K562 (cell line): ENCODE data around the gene MAGI2. TPM values are rescaled to one million over a fixed set of nuclear protein-coding genes. Genes with fewer than 3 reads are reported as not detected.

ENCODE experiments used
- ATAC-seq: fragments of 200-7000 bp; cut with Tn5 transposase; 3 replicates; pipeline ENCODE4 v1.9.1; 2020; ENCODE audit warnings: moderate library complexity
- BruUV-seq: library from RNA; stranded (reverse); fragments of 400-500 nt; replicated peaks from 2 replicates; lab custom pipeline; 2021; lab: Mats Ljungman, UMichigan
- CTCF ChIA-PET: fragments of 300-600 bp; formaldehyde crosslinking; extraction: SDS; loops from one replicate; lab custom pipeline; 2021; ENCODE audit warnings: low intra/inter-chr PET ratio; lab: Yijun Ruan, JAX
- POLR2A ChIA-PET: fragments of 300-600, 350-650 bp; sonication (Branson Sonifier 250); formaldehyde crosslinking; extraction: SDS; loops from one replicate; lab custom pipeline; 2021; ENCODE audit warnings: antibody characterized with exemption, inconsistent platforms; lab: Yijun Ruan, JAX
- DNase-seq, 4 experiments: peaks; one replicate each; pipeline versions ENCODE4 v3.0.0 to v3.0.0-alpha.2; 2011 to 2018; ENCODE audit warnings: low spot score in 3 of 4, mixed read lengths in 3 of 4; ENCODE audit errors: extremely low read depth in 1 of 4
- FAIRE-seq: peaks from 2 replicates; lab custom pipeline; 2011; peaks lifted over from hg19 to GRCh38; lab: Jason Lieb, UNC
- H2AFZ ChIP-seq: 2 replicates; pipeline ENCODE4 v1.6.0; 2011; ENCODE audit warnings: low read depth, low read length, control low read depth, inconsistent platforms
- H3K27ac ChIP-seq: fragments of 200-600 bp; 3 replicates; pipeline ENCODE4 v1.8.0; 2011; ENCODE audit warnings: low read depth, mild to moderate bottlenecking, control low read depth, inconsistent platforms, low read length, moderate library complexity, mixed read lengths; ENCODE audit errors: extremely low read depth
- H3K27me3 ChIP-seq, 2 experiments: fragments of 300-600 bp in 1 of 2; 2 replicates in 1 of 2; 3 replicates in 1 of 2; pipeline versions ENCODE4 v1.6.0 to v1.8.0; 2011; ENCODE audit warnings: inconsistent platforms in 2 of 2, low read length in 2 of 2, mild to moderate bottlenecking in 1 of 2, mixed read lengths in 1 of 2, moderate library complexity in 1 of 2; ENCODE audit not compliant: control insufficient read depth in 2 of 2, insufficient read depth in 2 of 2
- H3K36me3 ChIP-seq: fragments of 300-600 bp; 3 replicates; pipeline ENCODE4 v1.8.0; 2011; ENCODE audit warnings: mild to moderate bottlenecking, low read length, inconsistent platforms; ENCODE audit not compliant: control insufficient read depth, insufficient read depth
- H3K4me1 ChIP-seq, 2 experiments: fragments of 200-600 bp in 1 of 2; replicated peaks in 1 of 2; 2 replicates in 1 of 2; 3 replicates in 1 of 2; pipeline versions ENCODE4 v1.5.1 to v1.8.0; 2011; ENCODE audit warnings: inconsistent platforms in 2 of 2, low read length in 2 of 2, mild to moderate bottlenecking in 1 of 2, mixed read lengths in 1 of 2, moderate library complexity in 1 of 2; ENCODE audit not compliant: control insufficient read depth in 2 of 2, insufficient read depth in 2 of 2
- H3K4me2 ChIP-seq: 2 replicates; pipeline ENCODE4 v1.6.1; 2011; ENCODE audit warnings: low read length, control low read depth, inconsistent platforms, mixed read lengths; ENCODE audit not compliant: insufficient read depth
- H3K4me3 ChIP-seq: fragments of 200-600 bp; sonication (generic), shearing (Covaris generic); 2 replicates; pipeline ENCODE4 v1.5.1; 2016; ENCODE audit warnings: control low read depth, inconsistent platforms
- H3K79me2 ChIP-seq: fragments of 200-600 bp; 3 replicates; pipeline ENCODE4 v1.8.0; 2011; ENCODE audit warnings: low read length, inconsistent platforms; ENCODE audit not compliant: control insufficient read depth, insufficient read depth
- H3K9ac ChIP-seq, 2 experiments: 2 replicates each; pipeline versions ENCODE4 v1.6.0 to v1.6.1; 2011; ENCODE audit warnings: low read depth in 2 of 2, low read length in 2 of 2, control low read depth in 1 of 2, inconsistent platforms in 1 of 2, mild to moderate bottlenecking in 1 of 2, mixed read lengths in 1 of 2; ENCODE audit not compliant: insufficient read depth in 1 of 2
- H3K9me1 ChIP-seq: one replicate; pipeline ENCODE4 v1.6.0; 2011; ENCODE audit warnings: inconsistent platforms, mild to moderate bottlenecking, low read length, moderate library complexity; ENCODE audit not compliant: control insufficient read depth, insufficient read depth
- H3K9me3 ChIP-seq: replicated peaks from 2 replicates; pipeline ENCODE4 v1.5.1; 2011; ENCODE audit warnings: low read depth, low read length, inconsistent platforms; ENCODE audit not compliant: control insufficient read depth, insufficient read depth
- H4K20me1 ChIP-seq: replicated peaks from 2 replicates; pipeline ENCODE4 v1.6.1; 2011; ENCODE audit warnings: low read length, inconsistent platforms, mixed read lengths; ENCODE audit not compliant: control insufficient read depth, insufficient read depth
- ATF2 ChIP-seq: sonication (generic); formaldehyde crosslinking; IDR thresholded peaks from 2 replicates; pipeline ENCODE4 v1.8.1; 2022; ENCODE audit warnings: missing genetic modification reagents
- E2F5 ChIP-seq: sonication (generic); formaldehyde crosslinking; IDR thresholded peaks from 2 replicates; pipeline ENCODE4 v1.8.0; 2022; ENCODE audit warnings: mild to moderate bottlenecking, missing genetic modification reagents
- PCBP2 ChIP-seq: fragments of 200-400 bp; formaldehyde crosslinking; IDR thresholded peaks from 2 replicates; pipeline ENCODE4 v1.6.1; 2018; ENCODE audit warnings: low read length, low read depth, mild to moderate bottlenecking, moderate library complexity; ENCODE audit not compliant: poor library complexity, severe bottlenecking
- WGBS: fragments of 100-300 bp; shearing (Covaris generic); methylation state at CpG from one replicate; pipeline ENCODE4 v1.1.6; 2016; ENCODE audit warnings: low coverage, mixed read lengths; ENCODE audit not compliant: insufficient coverage; ENCODE audit errors: missing lambda C conversion rate; 5-methylcytosine and 5-hydroxymethylcytosine counted together
- in situ Hi-C: fragments of 300-500 bp; cut with MboI; formaldehyde crosslinking; loops from 4 replicates; pipeline ENCODE4 v1.15.0; 2018; ENCODE audit warnings: inconsistent platforms, mixed read lengths
- intact Hi-C: fragments of 100-400 bp; cut with micrococcal nuclease; formaldehyde crosslinking; loops from 2 replicates; pipeline ENCODE4 v1.14.2; 2022
- polyA plus RNA-seq, 8 experiments: library from polyadenylated mRNA; depleted of rRNA in 4 of 8; stranded (reverse) in 5 of 8; unstranded in 3 of 8; fragments of >200 nt; fragmentation: Nextera tagmentation in 2 of 8; fragmentation: Illumina TruSeq in 1 of 8; extraction: Ambion mirVana in 2 of 8; extraction: Trizol in 1 of 8; gene quantifications; 2 replicates each; pipeline versions ENCODE4 v1.2.1 to v1.2.3, GENCODE V29; 2011 to 2014; ENCODE audit warnings: inconsistent platforms in 1 of 8, missing spikeins in 1 of 8
- total RNA-seq, 7 experiments: library from RNA; depleted of rRNA in 6 of 7; stranded (reverse); fragments of >200 nt in 6 of 7; fragmentation: Illumina TruSeq in 2 of 7; extraction: Trizol in 2 of 7; gene quantifications; 2 replicates each; pipeline versions ENCODE4 v1.2.1 to v1.2.3, GENCODE V29; 2011 to 2021; ENCODE audit warnings: low replicate concordance in 1 of 7
- TF ChIP-seq, protein P1 (sequence below): sonication (generic); formaldehyde crosslinking; IDR thresholded peaks from 2 replicates; pipeline ENCODE4 v1.8.1; 2023; ENCODE audit warnings: mild to moderate bottlenecking, missing genetic modification reagents, moderate library complexity

MAGI2 gene
- total and polyA plus RNA-seq, 9 of the 15 experiments (the other 6 are each of a cell fraction or from before 2014, with no cell fraction given), result 0.27 to 1.4 (median 0.70) TPM

GRCh38 chr7:78955329-78955728 is 498.1 kb downstream of the MAGI2 start:
- 0% methylated on average over 1 of the region's 1 CpG for WGBS
- no peaks in the 10 kb centered on the region for H3K9me3 ChIP-seq
- H3K4me1 ChIP-seq, result no peaks in the 10 kb centered on the region
- TF ChIP-seq ATF2 (CRISPR knock-in tag) (no peak), PCBP2 (peak; percentile 66), E2F5 (no peak)
- TF ChIP-seq, protein P1, sequence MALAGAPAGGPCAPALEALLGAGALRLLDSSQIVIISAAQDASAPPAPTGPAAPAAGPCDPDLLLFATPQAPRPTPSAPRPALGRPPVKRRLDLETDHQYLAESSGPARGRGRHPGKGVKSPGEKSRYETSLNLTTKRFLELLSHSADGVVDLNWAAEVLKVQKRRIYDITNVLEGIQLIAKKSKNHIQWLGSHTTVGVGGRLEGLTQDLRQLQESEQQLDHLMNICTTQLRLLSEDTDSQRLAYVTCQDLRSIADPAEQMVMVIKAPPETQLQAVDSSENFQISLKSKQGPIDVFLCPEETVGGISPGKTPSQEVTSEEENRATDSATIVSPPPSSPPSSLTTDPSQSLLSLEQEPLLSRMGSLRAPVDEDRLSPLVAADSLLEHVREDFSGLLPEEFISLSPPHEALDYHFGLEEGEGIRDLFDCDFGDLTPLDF (CRISPR knock-in tag), result no peak
- H3K4me2 ChIP-seq, result no peak overlapping the region
- CTCF ChIA-PET, result no interaction called here
- no peaks in the 10 kb centered on the region for H3K36me3 ChIP-seq
- FAIRE-seq, result no peak
- no peak overlapping the region for H3K4me3 ChIP-seq
- no peak overlapping the region for H3K27ac ChIP-seq
- H3K9me1 ChIP-seq, result no peaks in the 10 kb centered on the region
- BruUV-seq, result no TSS peak
- intact Hi-C loops (no loop called here), in situ Hi-C loops (no loop called here)
- H2AFZ ChIP-seq, result no peak overlapping the region
- no peaks in the 10 kb centered on the region for H3K79me2 ChIP-seq
- H3K27me3 ChIP-seq, result no peaks in the 10 kb centered on the region
- H4K20me1 ChIP-seq, result no peaks in the 10 kb centered on the region
- H3K9ac ChIP-seq, result no peak overlapping the region
- no peak for DNase-seq
- ATAC-seq, result no peak
- POLR2A ChIA-PET, result no interaction called here
